Esophagus muscularis mucosa (tissue), 4 donors: ENCODE data around the gene PAPLN. TPM values are rescaled to one million over a fixed set of nuclear protein-coding genes. Genes with fewer than 3 reads are reported as not detected.

Experiments used
- DNase-seq: peaks from one replicate; pipeline ENCODE4 v3.0.0-alpha.2; 2017; ENCODE audit errors: extremely low spot score
- H3K27ac ChIP-seq, 4 donors: fragments of 200-600 bp; sonication (generic); replicated peaks in 1 of 4; 1 replicate in 3 of 4; 2 replicates in 1 of 4; pipeline ENCODE4 v1.5.1; 2016 to 2019; ENCODE audit warnings: mild to moderate bottlenecking in 1 of 4
- H3K27me3 ChIP-seq, 4 donors: fragments of 200-600 bp; sonication (generic); one replicate each; pipeline versions ENCODE4 v1.5.1 to v1.6.0; 2016 to 2019
- H3K36me3 ChIP-seq, 4 donors: fragments of 200-600 bp; sonication (generic); one replicate each; pipeline ENCODE4 v1.5.1; 2016 to 2019
- H3K4me1 ChIP-seq, 4 donors: fragments of 200-600 bp; sonication (generic); one replicate each; pipeline ENCODE4 v1.5.1; 2016 to 2019
- H3K4me3 ChIP-seq, 4 donors: fragments of 200-600 bp; sonication (generic); 1 replicate in 2 of 4; 2 replicates in 2 of 4; pipeline ENCODE4 v1.5.1; 2016 to 2019; ENCODE audit warnings: mild to moderate bottlenecking in 4 of 4, moderate library complexity in 1 of 4
- H3K9me3 ChIP-seq, 4 donors: fragments of 200-600 bp; sonication (generic); 1 replicate in 3 of 4; 2 replicates in 1 of 4; pipeline ENCODE4 v1.5.1; 2016 to 2019
- CTCF ChIP-seq, 3 experiments: fragments of 200-600 bp in 2 of 3; fragments of 450-650 bp in 1 of 3; sonication (generic) in 2 of 3; IDR thresholded peaks; one replicate each; pipeline ENCODE4 v1.5.1; 2017 to 2019; ENCODE audit warnings: antibody characterized with exemption in 3 of 3, mild to moderate bottlenecking in 2 of 3, moderate library complexity in 1 of 3
- EP300 ChIP-seq: sonication (generic); formaldehyde crosslinking; IDR thresholded peaks from one replicate; pipeline ENCODE4 v1.6.1; 2017; ENCODE audit warnings: antibody characterized with exemption
- POLR2A ChIP-seq: fragments of 450-650 bp; IDR thresholded peaks from one replicate; pipeline ENCODE4 v1.6.1; 2017; ENCODE audit warnings: antibody characterized with exemption, moderate library complexity, mild to moderate bottlenecking, low read depth
- POLR2AphosphoS5 ChIP-seq, 2 donors: sonication (generic); formaldehyde crosslinking; IDR thresholded peaks; one replicate each; pipeline ENCODE4 v1.6.1; 2017; ENCODE audit warnings: antibody characterized with exemption in 2 of 2
- WGBS: methylation state at CpG from one replicate; pipeline ENCODE4 v1.1.5; 2018; 5-methylcytosine and 5-hydroxymethylcytosine counted together
- intact Hi-C: fragments of 100-400 bp; cut with DNase I; formaldehyde crosslinking; loops from one replicate; pipeline ENCODE4 v1.15.1; 2023
- total RNA-seq, 4 donors: library from RNA; depleted of rRNA; stranded (reverse); fragments of >200 nt; gene quantifications; one replicate each; pipeline versions ENCODE4 v1.1.0 to v1.2.1, GENCODE V29; 2016

Gene PAPLN
- total RNA-seq, 4 donors from 2014 or later, result 12.0 to 43.5 (median 24.1) TPM

GRCh38 chr14:73233564-73233963 lies 3.7 kb upstream of the PAPLN start:
- H3K27me3 ChIP-seq, result peaks cover 0 to 15% (median 4%) of the 10 kb centered on the region in 4 donors
- H3K9me3 ChIP-seq, result no peaks in the 10 kb centered on the region
- H3K4me3 ChIP-seq, result no peak overlapping the region
- no peaks in the 10 kb centered on the region for H3K36me3 ChIP-seq
- TF ChIP-seq POLR2AphosphoS5 (IDR thresholded peaks at IDR 0.05) (no peak), CTCF (IDR thresholded peaks at IDR 0.05) (no peak), POLR2A (no peak), EP300 (no peak)
- no peak for DNase-seq
- peaks cover 18 to 55% (median 45%) of the 10 kb centered on the region in 4 donors for H3K4me1 ChIP-seq
- no peak overlapping the region for H3K27ac ChIP-seq
- 92% methylated on average over 10 of the region's 10 CpGs for WGBS
- intact Hi-C loops, result no loop called here

- TF ChIP-seq POLR2AphosphoS5 (IDR thresholded peaks at IDR 0.05), result no peak
- no peaks in the 10 kb centered on the region for H3K36me3 ChIP-seq
- H3K4me1 ChIP-seq, result peaks cover 19 to 55% (median 45%) of the 10 kb centered on the region in 4 donors
- no peak overlapping the region for H3K4me3 ChIP-seq
- no peak overlapping the region for H3K27ac ChIP-seq
- 81% methylated on average over 5 of the region's 5 CpGs for WGBS
- H3K9me3 ChIP-seq, result no peaks in the 10 kb centered on the region
- intact Hi-C loops, result no loop called here
- no peak for DNase-seq
- peaks cover 0 to 15% (median 4%) of the 10 kb centered on the region in 4 donors for H3K27me3 ChIP-seq
Observed at GRCh38 chr14:73234029-73234428, 3.3 kb upstream of the PAPLN start.

GRCh38 chr14:73234586-73235394 lies 2.5 kb upstream of the PAPLN start:
- DNase-seq, result no peak
- Histone ChIP-seq H3K4me3 (no peak overlapping the region), H3K9me3 (no peaks in the 10 kb centered on the region), H3K27me3 (peaks cover 0 to 15% (median 4%) of the 10 kb centered on the region in 4 donors), H3K4me1 (peaks cover 26 to 58% (median 50%) of the 10 kb centered on the region in 4 donors), H3K27ac (no peak overlapping the region), H3K36me3 (no peaks in the 10 kb centered on the region)
- 95% methylated on average over 6 of the region's 11 CpGs for WGBS
- TF ChIP-seq POLR2A, result no peak
- TF ChIP-seq EP300, result no peak
- TF ChIP-seq POLR2AphosphoS5 (IDR thresholded peaks at IDR 0.05), result no peak
- TF ChIP-seq CTCF (IDR thresholded peaks at IDR 0.05), result no peak
- intact Hi-C loops, result no loop called here

- no peak for TF ChIP-seq CTCF (IDR thresholded peaks at IDR 0.05)
- TF ChIP-seq EP300, result no peak
- no peak for TF ChIP-seq POLR2AphosphoS5 (IDR thresholded peaks at IDR 0.05)
- no peak for TF ChIP-seq POLR2A
- Histone ChIP-seq H3K27me3 (peaks cover 0 to 16% (median 4%) of the 10 kb centered on the region in 4 donors), H3K27ac (no peak overlapping the region), H3K4me3 (no peak overlapping the region), H3K9me3 (no peaks in the 10 kb centered on the region), H3K4me1 (peaks cover 28 to 67% (median 59%) of the 10 kb centered on the region in 4 donors), H3K36me3 (no peaks in the 10 kb centered on the region)
- intact Hi-C loops, result no loop called here
- DNase-seq, result no peak
- WGBS, result 66% methylated on average over 6 of the region's 6 CpGs
Observed at GRCh38 chr14:73235531-73236155, 1.7 kb upstream of the PAPLN start.

GRCh38 chr14:73236157-73236556 lies 1.1 kb upstream of the PAPLN start:
- TF ChIP-seq POLR2AphosphoS5 (IDR thresholded peaks at IDR 0.05) (no peak), POLR2A (no peak), CTCF (IDR thresholded peaks at IDR 0.05) (no peak), EP300 (no peak)
- Histone ChIP-seq H3K27me3 (peaks cover 0 to 18% (median 4%) of the 10 kb centered on the region in 4 donors), H3K4me1 (peaks cover 28 to 72% (median 64%) of the 10 kb centered on the region in 4 donors), H3K9me3 (no peaks in the 10 kb centered on the region), H3K27ac (no peak overlapping the region), H3K36me3 (no peaks in the 10 kb centered on the region), H3K4me3 (no peak overlapping the region)
- WGBS, result 83% methylated on average over 11 of the region's 11 CpGs
- DNase-seq, result no peak
- intact Hi-C loops, result no loop called here
